ENCODE results near the gene SEC14L1.

GRCh38 chr17:77212081-77212832 lies 71.5 kb downstream of the SEC14L1 start:
- TF ChIP-seq CTCF (IDR thresholded peaks at IDR 0.05; ENCODE audit: low read length) = no peak
- no peak for TF ChIP-seq EZH2phosphoT487 (IDR thresholded peaks at IDR 0.05; ENCODE audit: low read length)
- no peak for TF ChIP-seq EZH2 (optimal IDR thresholded peaks at IDR 0.05; ENCODE audit: low read depth, low read length)
